RWPE2 (cell line): ENCODE results near the gene GLT1D1.

ENCODE experiments used
- ATAC-seq: fragments of 200-7000 bp; cut with Tn5 transposase; 3 replicates; pipeline ENCODE4 v1.9.1; 2021; ENCODE audit warnings: low read depth
- DNase-seq: peaks from one replicate; pipeline ENCODE4 v3.0.0-alpha.2; 2020; ENCODE audit warnings: low spot score
- H3K27ac ChIP-seq: fragments of 450-650 bp; 2 replicates; pipeline ENCODE4 v1.5.1; 2017; ENCODE audit warnings: mild to moderate bottlenecking; ENCODE audit not compliant: poor library complexity, severe bottlenecking
- H3K27me3 ChIP-seq: fragments of 250-450 bp; sonication (Bioruptor Pico); 2 replicates; pipeline ENCODE4 v1.5.1; 2021; ENCODE audit warnings: mild to moderate bottlenecking, moderate library complexity; ENCODE audit not compliant: insufficient read depth, poor library complexity, severe bottlenecking
- H3K36me3 ChIP-seq: fragments of 250-450 bp; sonication (Bioruptor Pico); 2 replicates; pipeline ENCODE4 v1.5.1; 2020; ENCODE audit warnings: low read depth, mild to moderate bottlenecking, moderate library complexity
- H3K4me1 ChIP-seq: fragments of 250-450 bp; sonication (Bioruptor Pico); 2 replicates; pipeline ENCODE4 v1.5.1; 2021; ENCODE audit warnings: mild to moderate bottlenecking, moderate library complexity; ENCODE audit not compliant: insufficient read depth, poor library complexity, severe bottlenecking
- H3K4me3 ChIP-seq: fragments of 250-450 bp; sonication (Bioruptor Pico); 2 replicates; pipeline ENCODE4 v1.5.1; 2021; ENCODE audit warnings: mild to moderate bottlenecking, moderate library complexity; ENCODE audit not compliant: severe bottlenecking
- H3K9me3 ChIP-seq: fragments of 250-450 bp; sonication (Bioruptor Pico); 2 replicates; pipeline ENCODE4 v1.5.1; 2021; ENCODE audit warnings: mild to moderate bottlenecking, moderate library complexity; ENCODE audit not compliant: severe bottlenecking
- CTCF ChIP-seq: fragments of 450-650 bp; IDR thresholded peaks from one replicate; pipeline ENCODE4 v1.5.1; 2017; ENCODE audit warnings: mild to moderate bottlenecking, moderate library complexity; ENCODE audit not compliant: poor library complexity, severe bottlenecking

Gene GLT1D1

GRCh38 chr12:128928361-128928760 is 75.1 kb downstream of the GLT1D1 start:
- H3K4me1 ChIP-seq, result no peaks in the 10 kb centered on the region
- H3K27me3 ChIP-seq, result no peaks in the 10 kb centered on the region
- TF ChIP-seq CTCF, result no peak
- no peaks in the 10 kb centered on the region for H3K36me3 ChIP-seq
- no peaks in the 10 kb centered on the region for H3K9me3 ChIP-seq
- H3K4me3 ChIP-seq, result no peak overlapping the region
- no peak overlapping the region for H3K27ac ChIP-seq
- DNase-seq (no peak), ATAC-seq (no peak)

- Histone ChIP-seq H3K36me3 (no peaks in the 10 kb centered on the region), H3K27ac (no peak overlapping the region), H3K27me3 (no peaks in the 10 kb centered on the region), H3K4me1 (no peaks in the 10 kb centered on the region), H3K4me3 (no peak overlapping the region), H3K9me3 (peaks cover 3% of the 10 kb centered on the region)
- TF ChIP-seq CTCF, result no peak
- DNase-seq (no peak), ATAC-seq (no peak)
These were observed 75.8 kb downstream of the GLT1D1 start for GRCh38 chr12:128929057-128929456.

GRCh38 chr12:128930606-128931005 is 77.3 kb downstream of the GLT1D1 start:
- H3K4me1 ChIP-seq, result no peaks in the 10 kb centered on the region

GRCh38 chr12:128932521-128932920 is 79.2 kb downstream of the GLT1D1 start:
- DNase-seq, result no peak
- Histone ChIP-seq H3K27ac (no peak overlapping the region), H3K9me3 (peaks cover 3% of the 10 kb centered on the region), H3K36me3 (no peaks in the 10 kb centered on the region), H3K4me1 (no peaks in the 10 kb centered on the region), H3K4me3 (no peak overlapping the region), H3K27me3 (no peaks in the 10 kb centered on the region)
- no peak for ATAC-seq
- no peak for TF ChIP-seq CTCF

More at GRCh38 chr12:128930606-128931005, 77.3 kb downstream of the GLT1D1 start:
- no peak overlapping the region for H3K27ac ChIP-seq
- no peaks in the 10 kb centered on the region for H3K36me3 ChIP-seq
- DNase-seq, result no peak
- ATAC-seq, result no peak
- TF ChIP-seq CTCF, result no peak
- H3K4me3 ChIP-seq, result no peak overlapping the region
- peaks cover 3% of the 10 kb centered on the region for H3K9me3 ChIP-seq
- no peaks in the 10 kb centered on the region for H3K27me3 ChIP-seq

GRCh38 chr12:128933039-128933438 is 79.8 kb downstream of the GLT1D1 start:
- Histone ChIP-seq H3K36me3 (no peaks in the 10 kb centered on the region), H3K9me3 (peaks cover 3% of the 10 kb centered on the region), H3K27me3 (no peaks in the 10 kb centered on the region), H3K27ac (no peak overlapping the region), H3K4me1 (no peaks in the 10 kb centered on the region), H3K4me3 (no peak overlapping the region)
- ATAC-seq, result no peak
- DNase-seq, result no peak
- TF ChIP-seq CTCF, result no peak
